IMR-90 (cell line): Measurements from ENCODE around the gene MROH2B.
A peak's percentile ranks its signal among the peaks of the same experiment; 100 is the strongest.

ENCODE experiments used
- CEBPB ChIP-seq: IDR thresholded peaks from 2 replicates; pipeline ENCODE4 v1.6.1; 2012; ENCODE audit warnings: low read depth, low read length, improper control_type of control experiment
- CTCF ChIP-seq: conservative IDR thresholded peaks from 2 replicates; pipeline ENCODE4 v1.5.1; 2012; ENCODE audit warnings: mild to moderate bottlenecking, low read depth, low read length, improper control_type of control experiment
- ELK1 ChIP-seq: fragments of 150-350 bp; IDR thresholded peaks from 2 replicates; pipeline ENCODE4 v1.6.1; 2016; ENCODE audit warnings: low read depth, mild to moderate bottlenecking, low read length, moderate library complexity, borderline replicate concordance
- MAFK ChIP-seq: IDR thresholded peaks from 2 replicates; pipeline ENCODE4 v1.6.1; 2012; ENCODE audit warnings: low read depth, low read length, improper control_type of control experiment
- MXI1 ChIP-seq: IDR thresholded peaks from 2 replicates; pipeline ENCODE4 v1.6.1; 2012; ENCODE audit warnings: low read depth, mild to moderate bottlenecking, low read length, moderate library complexity, borderline replicate concordance
- NFE2L2 ChIP-seq: fragments of 150-350 bp; IDR thresholded peaks from 2 replicates; pipeline ENCODE4 v1.6.1; 2016; ENCODE audit warnings: low read depth, mild to moderate bottlenecking, low read length
- POLR2A ChIP-seq: IDR thresholded peaks from 2 replicates; pipeline ENCODE4 v1.6.1; 2012; ENCODE audit warnings: mild to moderate bottlenecking, low read depth, low read length
- RCOR1 ChIP-seq: IDR thresholded peaks from 2 replicates; pipeline ENCODE4 v1.6.1; 2012; ENCODE audit warnings: mild to moderate bottlenecking, low read length, improper control_type of control experiment; ENCODE audit not compliant: insufficient replicate concordance
- SMC3 ChIP-seq: fragments of 150-350 bp; IDR thresholded peaks from 2 replicates; pipeline ENCODE4 v1.6.1; 2016; ENCODE audit warnings: low read depth, mild to moderate bottlenecking, antibody characterized with exemption, low read length, moderate library complexity
- USF2 ChIP-seq: fragments of 150-350 bp; IDR thresholded peaks from 2 replicates; pipeline ENCODE4 v1.6.1; 2017; ENCODE audit warnings: mild to moderate bottlenecking, antibody characterized with exemption, low read length, low read depth

DNA sequence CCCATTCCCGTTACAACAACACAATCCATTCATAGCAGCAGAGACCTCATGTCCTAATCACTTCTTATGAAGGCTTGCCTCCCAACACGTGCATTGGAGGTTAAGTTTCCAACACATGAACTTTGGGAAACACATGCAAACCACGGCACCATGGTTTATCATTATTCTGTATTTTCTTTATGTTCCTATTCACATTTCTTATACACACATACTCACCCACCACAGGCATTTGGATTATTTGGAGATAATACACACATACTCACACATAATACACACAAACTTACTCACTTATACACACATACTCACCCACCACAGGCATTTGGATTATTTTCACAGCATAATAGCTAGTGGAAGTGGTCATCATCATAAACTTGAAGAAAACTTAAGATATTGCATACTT is 86.3 kb downstream of the MROH2B start:
- no peak for TF ChIP-seq CTCF
- TF ChIP-seq POLR2A, result no peak
- 0 out of 2 replicates have a peak, but pooled peaks have one; percentile 22 for TF ChIP-seq CEBPB
- peak; percentile 35 for TF ChIP-seq RCOR1
- TF ChIP-seq MXI1, result 0 out of 2 replicates have a peak, but pooled peaks have one; percentile 58
- no peak for TF ChIP-seq USF2
- TF ChIP-seq MAFK, result no peak
- no peak for TF ChIP-seq NFE2L2
- TF ChIP-seq ELK1, result no peak
- TF ChIP-seq SMC3, result no peak
